ENCODE measurements around the gene APBB3. TPM values are rescaled to one million over a fixed set of nuclear protein-coding genes. Genes with fewer than 3 reads are reported as not detected.

Gene APBB3
- total and polyA plus RNA-seq, 9 of the 15 experiments (the other 6 are each of a cell fraction or from before 2014, with no cell fraction given) = 0.17 to 24.3 (median 9.5) TPM

GRCh38 chr5:140547508-140548299, 16.7 kb downstream of the APBB3 start, which contains the start of gene EIF4EBP3 (continued):
- TF ChIP-seq ZFP30 (CRISPR knock-in tag; IDR thresholded peaks at IDR 0.05; ENCODE audit: borderline replicate concordance) (no peak), ZNF280A (IDR thresholded peaks at IDR 0.05; ENCODE audit: low read depth, partially characterized antibody) (no peak), BCL6 (CRISPR knock-in tag; IDR thresholded peaks at IDR 0.05) (no peak), NFRKB (IDR thresholded peaks at IDR 0.05; ENCODE audit: low read depth) (no peak; the same call in 1 of the 2 replicates), DEAF1 (CRISPR knock-in tag; IDR thresholded peaks at IDR 0.05) (no peak), ESRRA (IDR thresholded peaks at IDR 0.05; ENCODE audit: borderline replicate concordance, low read depth) (no peak), PHF8 (IDR thresholded peaks at IDR 0.05; ENCODE audit: borderline replicate concordance, low read length) (peak; percentile 36; the same call in 1 of the 2 replicates), SMARCA4 (IDR thresholded peaks at IDR 0.05) (no peak), SNRNP70 (optimal IDR thresholded peaks at IDR 0.05; ENCODE audit: low read depth, low read length) (no peak), CREB5 (CRISPR knock-in tag; IDR thresholded peaks at IDR 0.05) (no peak), ZSCAN29 (IDR thresholded peaks at IDR 0.05) (no peak), ZFPM2 (CRISPR knock-in tag; IDR thresholded peaks at IDR 0.05) (0 out of 2 replicates have a peak, but pooled peaks have one; percentile 10), ZBTB40 (IDR thresholded peaks at IDR 0.05) (no peak), ZBTB40 (CRISPR knock-in tag; IDR thresholded peaks at IDR 0.05) (no peak), ZNF23 (CRISPR knock-in tag; IDR thresholded peaks at IDR 0.05) (no peak)

All from K562 (cell line).